Spleen (tissue), 7 donors: ENCODE measurements around the gene KATNAL2.

ENCODE experiments used
- POLR2A ChIP-seq, 3 donors: fragments of 450-650 bp; IDR thresholded peaks; one replicate each; pipeline ENCODE4 v1.5.1; 2017; ENCODE audit warnings: antibody characterized with exemption in 3 of 3, mild to moderate bottlenecking in 1 of 3
- POLR2AphosphoS5 ChIP-seq, 3 donors: sonication (generic); formaldehyde crosslinking; IDR thresholded peaks; one replicate each; pipeline ENCODE4 v1.5.1; 2017; ENCODE audit warnings: antibody characterized with exemption in 3 of 3
- TF ChIP-seq, protein P1 (sequence below), 11 experiments: fragments of 200-600 bp in 7 of 11; fragments of 450-650 bp in 4 of 11; sonication (generic) in 4 of 11; IDR thresholded peaks in 8 of 11; conservative IDR thresholded peaks in 3 of 11; 1 replicate in 7 of 11; 2 replicates in 4 of 11; pipeline versions ENCODE4 v1.4.0 to v1.8.0; 2016 to 2021; ENCODE audit warnings: antibody characterized with exemption in 11 of 11, inconsistent platforms in 4 of 11, mild to moderate bottlenecking in 1 of 11
- donor health status: DM: no; HTN: no; CAD: no; lungs with moderate emphysema.
- donor health status: DM: no; HTN: no; CAD: no.
- donor health status: DM: no; HTN: no; CAD: no.

DNA sequence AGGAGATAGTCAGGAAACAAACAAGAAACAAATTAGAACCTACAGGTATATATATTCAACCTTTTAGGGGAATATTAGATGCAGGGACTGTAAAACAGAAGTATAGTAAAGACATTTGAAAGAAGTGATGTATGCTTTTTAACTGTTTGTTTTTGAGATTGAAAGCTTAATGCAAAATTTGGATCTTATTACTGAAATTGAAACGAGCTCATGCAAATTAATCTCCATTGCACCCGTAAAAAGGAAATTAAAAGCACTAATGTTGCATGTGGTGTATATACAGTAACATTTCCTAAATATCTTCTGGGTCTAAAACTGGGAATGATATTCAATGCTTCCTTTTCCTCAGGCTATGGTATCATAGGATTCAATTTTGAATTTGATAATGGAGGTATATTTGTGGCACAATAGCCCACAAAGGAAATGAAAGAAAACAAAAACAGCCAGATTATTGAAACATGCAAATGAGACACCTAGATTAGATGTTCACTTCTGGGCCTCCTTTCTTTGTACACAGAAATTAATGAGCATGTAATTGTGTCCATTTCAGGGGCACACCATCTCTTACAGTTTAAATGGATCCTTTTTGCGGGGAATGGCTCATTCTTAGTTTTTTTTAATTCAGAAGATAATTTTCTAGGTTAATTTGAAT, 119.7 kb downstream of the KATNAL2 start:
- TF ChIP-seq POLR2A (IDR thresholded peaks at IDR 0.05) (no peak), POLR2AphosphoS5 (IDR thresholded peaks at IDR 0.05) (no peak)
- TF ChIP-seq, protein P1, sequence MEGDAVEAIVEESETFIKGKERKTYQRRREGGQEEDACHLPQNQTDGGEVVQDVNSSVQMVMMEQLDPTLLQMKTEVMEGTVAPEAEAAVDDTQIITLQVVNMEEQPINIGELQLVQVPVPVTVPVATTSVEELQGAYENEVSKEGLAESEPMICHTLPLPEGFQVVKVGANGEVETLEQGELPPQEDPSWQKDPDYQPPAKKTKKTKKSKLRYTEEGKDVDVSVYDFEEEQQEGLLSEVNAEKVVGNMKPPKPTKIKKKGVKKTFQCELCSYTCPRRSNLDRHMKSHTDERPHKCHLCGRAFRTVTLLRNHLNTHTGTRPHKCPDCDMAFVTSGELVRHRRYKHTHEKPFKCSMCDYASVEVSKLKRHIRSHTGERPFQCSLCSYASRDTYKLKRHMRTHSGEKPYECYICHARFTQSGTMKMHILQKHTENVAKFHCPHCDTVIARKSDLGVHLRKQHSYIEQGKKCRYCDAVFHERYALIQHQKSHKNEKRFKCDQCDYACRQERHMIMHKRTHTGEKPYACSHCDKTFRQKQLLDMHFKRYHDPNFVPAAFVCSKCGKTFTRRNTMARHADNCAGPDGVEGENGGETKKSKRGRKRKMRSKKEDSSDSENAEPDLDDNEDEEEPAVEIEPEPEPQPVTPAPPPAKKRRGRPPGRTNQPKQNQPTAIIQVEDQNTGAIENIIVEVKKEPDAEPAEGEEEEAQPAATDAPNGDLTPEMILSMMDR (IDR thresholded peaks at IDR 0.05 in 8 of 11, conservative IDR thresholded peaks at IDR 0.05 in 3 of 11) = no peak
